SU-DHL-6 (cell line): ENCODE measurements around the gene MAST4.

Experiments
- CTCF ChIP-seq: fragments of 200-600 bp; sonication (generic); IDR thresholded peaks from one replicate; pipeline ENCODE4 v1.5.1; 2017; ENCODE audit warnings: antibody characterized with exemption, mild to moderate bottlenecking, low read length, moderate library complexity; ENCODE audit not compliant: insufficient read depth, poor library complexity, severe bottlenecking
- EZH2phosphoT487 ChIP-seq: fragments of 200-600 bp; sonication (generic), shearing (Covaris generic); conservative IDR thresholded peaks from 2 replicates; pipeline ENCODE4 v1.6.1; 2018; ENCODE audit warnings: mild to moderate bottlenecking, antibody characterized with exemption, low read length, moderate library complexity, mixed read lengths

DNA sequence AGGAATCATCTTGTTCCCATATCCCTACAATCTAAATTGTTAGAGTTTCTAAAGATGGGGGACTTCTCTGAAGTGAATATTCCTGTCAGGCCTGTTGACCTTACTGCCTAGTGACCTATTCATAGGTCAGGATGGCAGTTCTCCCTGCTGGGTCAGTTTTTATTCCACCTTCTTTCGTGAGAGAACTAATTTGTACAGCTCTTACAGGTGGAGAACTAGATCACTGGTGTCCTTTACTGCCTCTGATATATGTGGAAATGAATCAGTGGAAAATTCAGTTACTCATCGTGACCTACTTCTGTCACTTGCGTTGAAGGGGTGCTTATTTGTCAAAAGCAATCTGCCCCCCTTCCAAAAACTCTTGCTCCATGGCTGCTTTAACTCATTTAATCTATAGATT, 435.5 kb downstream of the MAST4 start:
- TF ChIP-seq CTCF, result no peak
- no peak for TF ChIP-seq EZH2phosphoT487
